ENCODE measurements around the gene ADAMTS6. TPM values are rescaled to one million over a fixed set of nuclear protein-coding genes. Genes with fewer than 3 reads are reported as not detected.
"Not testable (repeated sequence)": the region's sequence is repeated elsewhere in the genome, so short reads cannot be mapped to it uniquely, and the experiment has no call there.

ADAMTS6 gene
- total RNA-seq, 4 donors from 2014 or later: 2.9 to 16.5 (median 7.3) TPM

GRCh38 chr5:65190328-65191053 is 291.2 kb downstream of the ADAMTS6 start:
- no peak for DNase-seq (ENCODE audit: low spot score in 2 of 2)
- Histone ChIP-seq H3K4me1 (peaks cover 0 to 3% (median 0%) of the 10 kb centered on the region in 4 donors), H3K4me3 (no peak overlapping the region), H3K27ac (peak overlapping the region in 1 of 4 donors; percentile 40), H3K27me3 (no peaks in the 10 kb centered on the region), H3K9me3 (no peaks in the 10 kb centered on the region), H3K36me3 (no peaks in the 10 kb centered on the region)
- WGBS, 2 donors: 59% methylated on average over 3 of the region's 3 CpGs
- TF ChIP-seq EP300 (IDR thresholded peaks at IDR 0.05): no peak

GRCh38 chr5:65186646-65187227 is 295.0 kb downstream of the ADAMTS6 start:
- no peaks in the 10 kb centered on the region for H3K36me3 ChIP-seq
- no peaks in the 10 kb centered on the region for H3K27me3 ChIP-seq
- no peaks in the 10 kb centered on the region for H3K9me3 ChIP-seq
- H3K4me3 ChIP-seq: no peak overlapping the region
- 73 to 75% methylated on average over 2 of the region's 2 CpGs for WGBS, 2 donors
- H3K4me1 ChIP-seq: peaks cover 0 to 3% (median 0%) of the 10 kb centered on the region in 4 donors
- H3K27ac ChIP-seq: no peak overlapping the region
- no peak for DNase-seq (ENCODE audit: low spot score in 2 of 2)
- no peak for TF ChIP-seq POLR2A (IDR thresholded peaks at IDR 0.05)
- TF ChIP-seq EP300 (IDR thresholded peaks at IDR 0.05): no peak
- no peak for TF ChIP-seq CTCF (IDR thresholded peaks at IDR 0.05)

GRCh38 chr5:65185468-65185867 is 296.3 kb downstream of the ADAMTS6 start:
- 82 to 95% methylated on average over 1 of the region's 1 CpG for WGBS, 2 donors
- Histone ChIP-seq H3K9me3 (no peaks in the 10 kb centered on the region), H3K4me3 (no peak overlapping the region), H3K27me3 (no peaks in the 10 kb centered on the region), H3K4me1 (no peaks in the 10 kb centered on the region), H3K36me3 (no peaks in the 10 kb centered on the region), H3K27ac (no peak overlapping the region)
- no peak for DNase-seq (ENCODE audit: low spot score in 2 of 2)
- no peak for TF ChIP-seq EP300 (IDR thresholded peaks at IDR 0.05)
- no peak for TF ChIP-seq POLR2A (IDR thresholded peaks at IDR 0.05)
- no peak for TF ChIP-seq CTCF (IDR thresholded peaks at IDR 0.05)

GRCh38 chr5:65184780-65185179 is 296.9 kb downstream of the ADAMTS6 start:
- 38 to 39% methylated on average over 5 of the region's 5 CpGs for WGBS, 2 donors
- Histone ChIP-seq H3K9me3 (no peaks in the 10 kb centered on the region), H3K4me3 (no peak overlapping the region), H3K4me1 (no peaks in the 10 kb centered on the region), H3K36me3 (no peaks in the 10 kb centered on the region), H3K27ac (no peak overlapping the region), H3K27me3 (no peaks in the 10 kb centered on the region)
- DNase-seq (ENCODE audit: low spot score in 2 of 2): no peak
- TF ChIP-seq CTCF (IDR thresholded peaks at IDR 0.05): no peak
- TF ChIP-seq POLR2A (IDR thresholded peaks at IDR 0.05): no peak
- TF ChIP-seq EP300 (IDR thresholded peaks at IDR 0.05): no peak

- not testable (repeated sequence) for H3K27ac ChIP-seq; DNase-seq (ENCODE audit: low spot score in 2 of 2); H3K36me3 ChIP-seq; H3K4me3 ChIP-seq; H3K4me1 ChIP-seq; H3K27me3 ChIP-seq; H3K9me3 ChIP-seq
- 96 to 98% methylated on average over 18 of the region's 18 CpGs for WGBS, 2 donors
These were observed 307.5 kb downstream of the ADAMTS6 start for GRCh38 chr5:65174231-65174630.

GRCh38 chr5:65173130-65173525 is 308.6 kb downstream of the ADAMTS6 start:
- no peak for DNase-seq (ENCODE audit: low spot score in 2 of 2)
- Histone ChIP-seq H3K9me3 (no peaks in the 10 kb centered on the region), H3K4me3 (no peak overlapping the region), H3K27ac (no peak overlapping the region), H3K27me3 (no peaks in the 10 kb centered on the region), H3K4me1 (peaks cover 0 to 6% (median 0%) of the 10 kb centered on the region in 4 donors), H3K36me3 (no peaks in the 10 kb centered on the region)
- 60 to 69% methylated on average over 5 of the region's 5 CpGs for WGBS, 2 donors
- TF ChIP-seq EP300 (IDR thresholded peaks at IDR 0.05) (no peak), POLR2A (IDR thresholded peaks at IDR 0.05) (no peak), CTCF (IDR thresholded peaks at IDR 0.05) (no peak)

Measured in tibial nerve (tissue), 4 donors.